HG03066 (cell line): ENCODE results near the gene PROSER1.
"Not testable (repeated sequence)": the region's sequence is repeated elsewhere in the genome, so short reads cannot be mapped to it uniquely, and the experiment has no call there.

Experiments
- ATAC-seq: cut with Tn5 transposase; IDR thresholded peaks from one replicate; pipeline ENCODE4 v1.9.1; 2021; ENCODE audit warnings: low read depth; ENCODE audit not compliant: unreplicated experiment

Gene PROSER1

GRCh38 chr13:39032150-39032549 lies 5.7 kb downstream of the PROSER1 start:
- ATAC-seq = no peak

GRCh38 chr13:39025433-39025839 lies 12.5 kb downstream of the PROSER1 start:
- ATAC-seq = no peak

- ATAC-seq = no peak
Observed at GRCh38 chr13:39023761-39024160, 14.1 kb downstream of the PROSER1 start.

- ATAC-seq = no peak
Observed at GRCh38 chr13:39023316-39023715, 14.6 kb downstream of the PROSER1 start.

GRCh38 chr13:39020853-39021462 lies 16.9 kb downstream of the PROSER1 start:
- no peak for ATAC-seq

GRCh38 chr13:39016787-39017186 lies 21.1 kb downstream of the PROSER1 start:
- peak; percentile 64 for ATAC-seq

- ATAC-seq = peak; percentile 84
Observed at GRCh38 chr13:39016087-39016486, 21.8 kb downstream of the PROSER1 start.

GRCh38 chr13:39013462-39013861 lies 24.4 kb downstream of the PROSER1 start:
- no peak for ATAC-seq

- ATAC-seq = no peak
Observed at GRCh38 chr13:39012608-39013007, 25.3 kb downstream of the PROSER1 start.

GRCh38 chr13:39006371-39007111 lies 31.3 kb downstream of the PROSER1 start:
- ATAC-seq = not testable (repeated sequence)

- no peak for ATAC-seq
Observed at GRCh38 chr13:38998739-38999138, 39.1 kb downstream of the PROSER1 start.

- no peak for ATAC-seq
Observed at GRCh38 chr13:38993381-38993780, 44.5 kb downstream of the PROSER1 start.

- ATAC-seq = no peak
Observed at GRCh38 chr13:38990693-38991092, 47.2 kb downstream of the PROSER1 start, which contains the start of gene STOML3. Gene STOML3 (minus strand): TSS chr13:38990831. CDS start chr13:38990721, 110 bp downstream.

- ATAC-seq = no peak
Observed at GRCh38 chr13:38981096-38981495, 56.8 kb downstream of the PROSER1 start.

- no peak for ATAC-seq
Observed at GRCh38 chr13:38980750-38981078, 57.2 kb downstream of the PROSER1 start.

- ATAC-seq = no peak
Observed at GRCh38 chr13:38979891-38980749, 57.8 kb downstream of the PROSER1 start.

- no peak for ATAC-seq
Observed at GRCh38 chr13:38970380-38971051, 67.4 kb downstream of the PROSER1 start.

- no peak for ATAC-seq
Observed at GRCh38 chr13:38969187-38969586, 68.7 kb downstream of the PROSER1 start.

GRCh38 chr13:38967446-38967845 lies 70.4 kb downstream of the PROSER1 start:
- ATAC-seq = no peak

- no peak for ATAC-seq
Observed at GRCh38 chr13:38965281-38965680, 72.6 kb downstream of the PROSER1 start.

GRCh38 chr13:38960175-38960574 lies 77.7 kb downstream of the PROSER1 start:
- no peak for ATAC-seq
